Neural cell (in vitro differentiated cells): ENCODE data around the gene GPC1. TPM values are rescaled to one million over a fixed set of nuclear protein-coding genes. Genes with fewer than 3 reads are reported as not detected.

Experiments
- H2AFZ ChIP-seq: fragments of 200-600, 300-800 bp; sonication (generic), shearing (Covaris generic); 2 replicates; pipeline ENCODE4 v1.6.0; 2014; ENCODE audit warnings: low read depth, mild to moderate bottlenecking, antibody characterized with exemption, low read length, moderate library complexity
- H3F3A ChIP-seq: fragments of 200-600 bp; shearing (Covaris generic); 2 replicates; pipeline ENCODE4 v1.6.1; 2016; ENCODE audit warnings: mild to moderate bottlenecking, moderate library complexity, mixed read lengths, antibody characterized with exemption, low read length; ENCODE audit not compliant: insufficient read depth, poor library complexity, severe bottlenecking
- H3K27ac ChIP-seq: fragments of 200-600, 300-800 bp; sonication (generic), shearing (Covaris generic); 2 replicates; pipeline ENCODE4 v1.5.1; 2014; ENCODE audit warnings: mild to moderate bottlenecking, low read length, moderate library complexity
- H3K27me3 ChIP-seq: fragments of 300-800, 200-600 bp; sonication (generic), shearing (Covaris generic); 2 replicates; pipeline ENCODE4 v1.6.0; 2014; ENCODE audit warnings: mild to moderate bottlenecking, low read depth, low read length, moderate library complexity; ENCODE audit not compliant: insufficient read depth
- H3K36me3 ChIP-seq: fragments of 300-800, 200-600 bp; sonication (generic), shearing (Covaris generic); 2 replicates; pipeline ENCODE4 v1.5.1; 2014; ENCODE audit warnings: mild to moderate bottlenecking, antibody characterized with exemption, low read length, moderate library complexity; ENCODE audit not compliant: insufficient read depth
- H3K4me2 ChIP-seq: fragments of 300-800, 200-600 bp; sonication (generic), shearing (Covaris generic); 2 replicates; pipeline ENCODE4 v1.6.0; 2014; ENCODE audit warnings: mild to moderate bottlenecking, low read length
- H3K4me3 ChIP-seq: fragments of 300-800, 200-600 bp; sonication (generic), shearing (Covaris generic); 2 replicates; pipeline ENCODE4 v1.5.1; 2014; ENCODE audit warnings: mild to moderate bottlenecking, low read length, moderate library complexity
- H3K79me2 ChIP-seq: fragments of 200-600 bp; shearing (Covaris generic); replicated peaks from 2 replicates; pipeline ENCODE4 v1.6.0; 2014; ENCODE audit warnings: mild to moderate bottlenecking, low read length, moderate library complexity; ENCODE audit not compliant: insufficient read depth
- H3K9ac ChIP-seq: fragments of 300-800, 200-600 bp; sonication (generic), shearing (Covaris generic); 2 replicates; pipeline ENCODE4 v1.6.1; 2016; ENCODE audit warnings: mild to moderate bottlenecking, low read length, mixed read lengths
- H3K9me2 ChIP-seq: fragments of 200-600 bp; shearing (Covaris generic); 2 replicates; pipeline ENCODE4 v1.6.1; 2016; ENCODE audit warnings: mild to moderate bottlenecking, low read length, mixed read lengths; ENCODE audit not compliant: insufficient read depth
- H3K9me3 ChIP-seq: fragments of 200-600, 300-800 bp; sonication (generic), shearing (Covaris generic); 2 replicates; pipeline ENCODE4 v1.6.1; 2016; ENCODE audit warnings: mild to moderate bottlenecking, mixed run types, low read length, moderate library complexity, mixed read lengths
- H4K20me1 ChIP-seq: fragments of 200-600 bp; shearing (Covaris generic); 2 replicates; pipeline ENCODE4 v1.6.1; 2016; ENCODE audit warnings: mild to moderate bottlenecking, mixed run types; ENCODE audit not compliant: insufficient read depth
- EP300 ChIP-seq: fragments of 450-650 bp; conservative IDR thresholded peaks from 2 replicates; pipeline ENCODE4 v1.6.1; 2014; ENCODE audit warnings: antibody characterized with exemption, mild to moderate bottlenecking, moderate library complexity; ENCODE audit not compliant: poor library complexity, severe bottlenecking
- EZH2 ChIP-seq: fragments of 200-600, 300-800 bp; shearing (Covaris generic), sonication (generic); IDR thresholded peaks from 2 replicates; pipeline ENCODE4 v1.6.1; 2014; ENCODE audit warnings: antibody characterized with exemption, low read length, borderline replicate concordance, mild to moderate bottlenecking; ENCODE audit not compliant: insufficient read depth, poor library complexity, severe bottlenecking
- MXI1 ChIP-seq: fragments of 450-650 bp; conservative IDR thresholded peaks from 2 replicates; pipeline ENCODE4 v1.6.1; 2014; ENCODE audit warnings: antibody characterized with exemption, mild to moderate bottlenecking; ENCODE audit not compliant: poor library complexity, severe bottlenecking
- POLR2AphosphoS5 ChIP-seq: IDR thresholded peaks from 2 replicates; pipeline ENCODE4 v1.6.1; 2012
- RAD21 ChIP-seq: fragments of 450-650 bp; conservative IDR thresholded peaks from 2 replicates; pipeline ENCODE4 v1.6.1; 2014; ENCODE audit warnings: antibody characterized with exemption, mild to moderate bottlenecking, moderate library complexity
- SMC3 ChIP-seq: fragments of 450-650 bp; conservative IDR thresholded peaks from 2 replicates; pipeline ENCODE4 v1.6.1; 2014; ENCODE audit warnings: antibody characterized with exemption, mild to moderate bottlenecking, moderate library complexity; ENCODE audit not compliant: poor library complexity
- TAF1 ChIP-seq: IDR thresholded peaks from 2 replicates; pipeline ENCODE4 v1.6.1; 2012; ENCODE audit warnings: low read depth
- polyA plus RNA-seq: library from polyadenylated mRNA; depleted of rRNA; stranded (reverse); fragments of >200 nt; gene quantifications from 2 replicates; pipeline ENCODE4 v1.2.3, GENCODE V29; 2014
- TF ChIP-seq, protein P1 (sequence below): fragments of 450-650 bp; IDR thresholded peaks from 2 replicates; pipeline ENCODE4 v1.5.1; 2014; ENCODE audit warnings: antibody characterized with exemption, mild to moderate bottlenecking, moderate library complexity; ENCODE audit not compliant: poor library complexity, severe bottlenecking
- TF ChIP-seq, protein P2 (sequence below): IDR thresholded peaks from 2 replicates; pipeline ENCODE4 v1.6.1; 2012; ENCODE audit warnings: borderline replicate concordance

The GPC1 gene
- polyA plus RNA-seq, 1 donor from 2014 or later, result 74.0 TPM

DNA sequence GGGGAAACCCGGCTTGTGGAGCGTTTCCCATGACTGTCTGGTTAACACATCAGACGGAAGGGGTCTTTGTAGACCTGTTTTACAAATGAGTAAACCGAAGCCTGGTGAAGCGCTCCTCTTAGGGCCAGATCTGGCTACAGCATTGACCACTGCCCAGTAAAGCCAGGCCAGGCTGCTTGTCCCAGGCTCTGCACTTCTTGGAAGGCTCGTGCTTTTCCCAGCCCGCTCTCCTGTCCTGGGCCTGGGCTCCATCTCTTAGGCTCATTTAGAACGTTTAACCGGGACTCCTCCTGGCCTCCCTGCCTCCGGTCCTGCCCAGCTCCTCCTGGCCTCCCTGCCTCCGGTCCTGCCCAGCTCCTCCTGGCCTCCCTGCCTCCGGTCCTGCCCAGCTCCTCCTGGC lies 4.8 kb downstream of the GPC1 start:
- Histone ChIP-seq H3K4me2 (no peak overlapping the region), H4K20me1 (peaks cover 23% of the 10 kb centered on the region), H3K4me3 (no peak overlapping the region), H3K27me3 (no peaks in the 10 kb centered on the region), H3K27ac (no peak overlapping the region), H3K79me2 (peaks cover 60% of the 10 kb centered on the region), H3K9me3 (no peaks in the 10 kb centered on the region), H2AFZ (no peak overlapping the region), H3K36me3 (no peaks in the 10 kb centered on the region), H3K9me2 (no peaks in the 10 kb centered on the region), H3K9ac (no peak overlapping the region), H3F3A (no peaks in the 10 kb centered on the region)
- TF ChIP-seq, protein P1, sequence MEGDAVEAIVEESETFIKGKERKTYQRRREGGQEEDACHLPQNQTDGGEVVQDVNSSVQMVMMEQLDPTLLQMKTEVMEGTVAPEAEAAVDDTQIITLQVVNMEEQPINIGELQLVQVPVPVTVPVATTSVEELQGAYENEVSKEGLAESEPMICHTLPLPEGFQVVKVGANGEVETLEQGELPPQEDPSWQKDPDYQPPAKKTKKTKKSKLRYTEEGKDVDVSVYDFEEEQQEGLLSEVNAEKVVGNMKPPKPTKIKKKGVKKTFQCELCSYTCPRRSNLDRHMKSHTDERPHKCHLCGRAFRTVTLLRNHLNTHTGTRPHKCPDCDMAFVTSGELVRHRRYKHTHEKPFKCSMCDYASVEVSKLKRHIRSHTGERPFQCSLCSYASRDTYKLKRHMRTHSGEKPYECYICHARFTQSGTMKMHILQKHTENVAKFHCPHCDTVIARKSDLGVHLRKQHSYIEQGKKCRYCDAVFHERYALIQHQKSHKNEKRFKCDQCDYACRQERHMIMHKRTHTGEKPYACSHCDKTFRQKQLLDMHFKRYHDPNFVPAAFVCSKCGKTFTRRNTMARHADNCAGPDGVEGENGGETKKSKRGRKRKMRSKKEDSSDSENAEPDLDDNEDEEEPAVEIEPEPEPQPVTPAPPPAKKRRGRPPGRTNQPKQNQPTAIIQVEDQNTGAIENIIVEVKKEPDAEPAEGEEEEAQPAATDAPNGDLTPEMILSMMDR, result no peak
- no peak for TF ChIP-seq EZH2
- no peak for TF ChIP-seq MXI1
- no peak for TF ChIP-seq SMC3

DNA sequence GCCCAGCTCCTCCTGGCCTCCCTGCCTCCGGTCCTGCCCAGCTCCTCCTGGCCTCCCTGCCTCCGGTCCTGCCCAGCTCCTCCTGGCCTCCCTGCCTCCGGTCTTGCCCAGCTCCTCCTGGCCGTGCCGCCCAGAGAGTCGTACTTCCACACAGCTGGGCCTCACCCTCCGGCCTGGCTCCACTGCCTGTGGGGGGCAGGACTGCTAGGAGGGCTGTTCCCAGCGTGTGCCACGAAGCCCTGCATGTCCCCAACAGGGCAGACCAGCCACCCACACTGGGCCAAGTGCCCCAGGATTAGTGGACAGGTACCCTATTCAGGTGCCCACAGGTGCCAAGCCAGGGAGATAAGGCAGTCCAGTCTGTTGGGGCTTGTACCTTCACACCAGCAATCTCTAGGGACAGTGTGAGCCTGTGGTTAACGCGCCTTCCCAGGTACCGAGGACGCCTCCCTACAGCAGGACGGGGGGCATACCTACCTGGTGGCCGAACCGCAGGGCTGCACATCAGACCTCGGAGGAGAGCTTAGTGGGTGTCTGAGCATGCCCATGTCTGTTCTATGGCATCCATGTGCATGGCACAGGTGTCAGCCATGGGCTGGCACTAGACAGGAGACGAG lies 5.3 kb downstream of the GPC1 start:
- no peak overlapping the region for H3K9ac ChIP-seq
- H3K27me3 ChIP-seq, result no peaks in the 10 kb centered on the region
- TF ChIP-seq, protein P1, result no peak
- no peak for TF ChIP-seq EP300
- no peak for TF ChIP-seq MXI1
- no peak for TF ChIP-seq POLR2AphosphoS5
- TF ChIP-seq TAF1, result no peak
- TF ChIP-seq EZH2, result no peak
- TF ChIP-seq, protein P2, sequence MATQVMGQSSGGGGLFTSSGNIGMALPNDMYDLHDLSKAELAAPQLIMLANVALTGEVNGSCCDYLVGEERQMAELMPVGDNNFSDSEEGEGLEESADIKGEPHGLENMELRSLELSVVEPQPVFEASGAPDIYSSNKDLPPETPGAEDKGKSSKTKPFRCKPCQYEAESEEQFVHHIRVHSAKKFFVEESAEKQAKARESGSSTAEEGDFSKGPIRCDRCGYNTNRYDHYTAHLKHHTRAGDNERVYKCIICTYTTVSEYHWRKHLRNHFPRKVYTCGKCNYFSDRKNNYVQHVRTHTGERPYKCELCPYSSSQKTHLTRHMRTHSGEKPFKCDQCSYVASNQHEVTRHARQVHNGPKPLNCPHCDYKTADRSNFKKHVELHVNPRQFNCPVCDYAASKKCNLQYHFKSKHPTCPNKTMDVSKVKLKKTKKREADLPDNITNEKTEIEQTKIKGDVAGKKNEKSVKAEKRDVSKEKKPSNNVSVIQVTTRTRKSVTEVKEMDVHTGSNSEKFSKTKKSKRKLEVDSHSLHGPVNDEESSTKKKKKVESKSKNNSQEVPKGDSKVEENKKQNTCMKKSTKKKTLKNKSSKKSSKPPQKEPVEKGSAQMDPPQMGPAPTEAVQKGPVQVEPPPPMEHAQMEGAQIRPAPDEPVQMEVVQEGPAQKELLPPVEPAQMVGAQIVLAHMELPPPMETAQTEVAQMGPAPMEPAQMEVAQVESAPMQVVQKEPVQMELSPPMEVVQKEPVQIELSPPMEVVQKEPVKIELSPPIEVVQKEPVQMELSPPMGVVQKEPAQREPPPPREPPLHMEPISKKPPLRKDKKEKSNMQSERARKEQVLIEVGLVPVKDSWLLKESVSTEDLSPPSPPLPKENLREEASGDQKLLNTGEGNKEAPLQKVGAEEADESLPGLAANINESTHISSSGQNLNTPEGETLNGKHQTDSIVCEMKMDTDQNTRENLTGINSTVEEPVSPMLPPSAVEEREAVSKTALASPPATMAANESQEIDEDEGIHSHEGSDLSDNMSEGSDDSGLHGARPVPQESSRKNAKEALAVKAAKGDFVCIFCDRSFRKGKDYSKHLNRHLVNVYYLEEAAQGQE, result no peak
- TF ChIP-seq RAD21, result no peak
- TF ChIP-seq SMC3, result no peak
- no peaks in the 10 kb centered on the region for H3K9me2 ChIP-seq
- peaks cover 23% of the 10 kb centered on the region for H4K20me1 ChIP-seq
- H2AFZ ChIP-seq, result no peak overlapping the region
- no peaks in the 10 kb centered on the region for H3F3A ChIP-seq
- peaks cover 60% of the 10 kb centered on the region for H3K79me2 ChIP-seq
- no peak overlapping the region for H3K4me2 ChIP-seq
- H3K4me3 ChIP-seq, result no peak overlapping the region
- no peaks in the 10 kb centered on the region for H3K9me3 ChIP-seq
- no peak overlapping the region for H3K27ac ChIP-seq
- no peaks in the 10 kb centered on the region for H3K36me3 ChIP-seq
